SK-N-SH treated with all-trans-retinoic acid at 6 μM for 48 hours (cell line): ENCODE measurements around the gene KRT81.

Experiments
- ATAC-seq: fragments of 200-7000 bp; cut with Tn5 transposase; 3 replicates; pipeline ENCODE4 v1.9.1; 2020; ENCODE audit warnings: mild to moderate bottlenecking, moderate library complexity
- ARNTL ChIP-seq: fragments of 450-650 bp; formaldehyde crosslinking; IDR thresholded peaks from 2 replicates; pipeline ENCODE4 v1.5.0; 2020; ENCODE audit warnings: low read depth, mild to moderate bottlenecking, moderate library complexity, borderline replicate concordance
- BACH2 ChIP-seq: fragments of 250-450 bp; sonication (Bioruptor Pico); IDR thresholded peaks from 2 replicates; pipeline ENCODE4 v1.9.0; 2021; ENCODE audit warnings: mild to moderate bottlenecking, borderline replicate concordance
- CSDC2 ChIP-seq: fragments of 250-450 bp; sonication (Bioruptor Pico); IDR thresholded peaks from 2 replicates; pipeline ENCODE4 v1.5.0; 2020; ENCODE audit warnings: mild to moderate bottlenecking, moderate library complexity
- CSRNP3 ChIP-seq: fragments of 250-450 bp; sonication (Bioruptor Pico); IDR thresholded peaks from 2 replicates; pipeline ENCODE4 v1.5.1; 2021; ENCODE audit warnings: mild to moderate bottlenecking, moderate library complexity
- ESRRG ChIP-seq: fragments of 250-450 bp; sonication (Bioruptor Pico); IDR thresholded peaks from 2 replicates; pipeline ENCODE4 v1.6.1; 2021; ENCODE audit warnings: mild to moderate bottlenecking
- GLIS3 ChIP-seq: fragments of 250-450 bp; sonication (Bioruptor Pico); IDR thresholded peaks from 2 replicates; pipeline ENCODE4 v1.5.0; 2020; ENCODE audit warnings: mild to moderate bottlenecking, moderate library complexity
- ISL1 ChIP-seq: fragments of 250-450 bp; sonication (Bioruptor Pico); IDR thresholded peaks from 2 replicates; pipeline ENCODE4 v2.1.2; 2022; ENCODE audit warnings: mild to moderate bottlenecking, moderate library complexity
- OSR1 ChIP-seq: fragments of 250-450 bp; sonication (Bioruptor Pico); IDR thresholded peaks from 2 replicates; pipeline ENCODE4 v1.8.0; 2022; ENCODE audit warnings: moderate library complexity, mild to moderate bottlenecking, inconsistent platforms
- PATZ1 ChIP-seq: fragments of 250-450 bp; sonication (Bioruptor Pico); IDR thresholded peaks from 2 replicates; pipeline ENCODE4 v1.8.0; 2020; ENCODE audit warnings: mild to moderate bottlenecking, moderate library complexity, borderline replicate concordance
- POU6F1 ChIP-seq: fragments of 250-450 bp; sonication (Bioruptor Pico); IDR thresholded peaks from 2 replicates; pipeline ENCODE4 v1.8.0; 2021; ENCODE audit warnings: low read depth, mild to moderate bottlenecking, moderate library complexity, borderline replicate concordance
- PPARA ChIP-seq: fragments of 250-450 bp; sonication (Bioruptor Pico); IDR thresholded peaks from 2 replicates; pipeline ENCODE4 v1.5.0; 2020; ENCODE audit warnings: mild to moderate bottlenecking, borderline replicate concordance
- RARB ChIP-seq: fragments of 250-450 bp; sonication (Bioruptor Pico); IDR thresholded peaks from 2 replicates; pipeline ENCODE4 v1.8.0; 2021; ENCODE audit warnings: mild to moderate bottlenecking, moderate library complexity
- SNAI2 ChIP-seq: fragments of 250-450 bp; sonication (Bioruptor Pico); IDR thresholded peaks from 2 replicates; pipeline ENCODE4 v1.5.0; 2020; ENCODE audit warnings: mild to moderate bottlenecking, moderate library complexity
- TCF4 ChIP-seq: fragments of 250-450 bp; sonication (Bioruptor Pico); IDR thresholded peaks from 2 replicates; pipeline ENCODE4 v1.8.0; 2021; ENCODE audit warnings: mild to moderate bottlenecking, moderate library complexity, borderline replicate concordance
- TOX ChIP-seq: fragments of 250-450 bp; sonication (Bioruptor Pico); IDR thresholded peaks from 2 replicates; pipeline ENCODE4 v1.8.0; 2021; ENCODE audit warnings: mild to moderate bottlenecking, moderate library complexity, borderline replicate concordance
- TSHZ2 ChIP-seq: fragments of 250-450 bp; sonication (Bioruptor Pico); IDR thresholded peaks from 2 replicates; pipeline ENCODE4 v1.5.0; 2020; ENCODE audit warnings: mild to moderate bottlenecking, moderate library complexity
- ZC3H10 ChIP-seq: fragments of 250-450 bp; sonication (Bioruptor Pico); IDR thresholded peaks from 2 replicates; pipeline ENCODE4 v1.5.1; 2021; ENCODE audit warnings: mild to moderate bottlenecking, moderate library complexity
- ZFP3 ChIP-seq: fragments of 250-450 bp; sonication (Bioruptor Pico); IDR thresholded peaks from 2 replicates; pipeline ENCODE4 v1.5.0; 2020; ENCODE audit warnings: mild to moderate bottlenecking, moderate library complexity
- ZFP30 ChIP-seq: fragments of 450-650 bp; formaldehyde crosslinking; IDR thresholded peaks from 2 replicates; pipeline ENCODE4 v1.5.0; 2022; ENCODE audit warnings: mild to moderate bottlenecking, moderate library complexity
- ZNF565 ChIP-seq: fragments of 450-650 bp; formaldehyde crosslinking; conservative IDR thresholded peaks from 2 replicates; pipeline ENCODE4 v1.5.0; 2020; ENCODE audit warnings: low read depth, mild to moderate bottlenecking, moderate library complexity
- ZNF70 ChIP-seq: fragments of 450-650 bp; formaldehyde crosslinking; IDR thresholded peaks from 2 replicates; pipeline ENCODE4 v1.5.0; 2020; ENCODE audit warnings: mild to moderate bottlenecking, moderate library complexity
- ZNF8 ChIP-seq: fragments of 450-650 bp; formaldehyde crosslinking; IDR thresholded peaks from 2 replicates; pipeline ENCODE4 v1.5.0; 2020; ENCODE audit warnings: mild to moderate bottlenecking, moderate library complexity
- TF ChIP-seq, protein P1 (sequence below): fragments of 250-450 bp; sonication (Bioruptor Pico); IDR thresholded peaks from 2 replicates; pipeline ENCODE4 v1.5.1; 2020; ENCODE audit warnings: low read depth, mild to moderate bottlenecking, moderate library complexity

The KRT81 gene

GRCh38 chr12:52333321-52333720 is 42.0 kb upstream of the KRT81 start:
- no peak for TF ChIP-seq ZNF565 (CRISPR knock-in tag)
- no peak for TF ChIP-seq ZFP30
- TF ChIP-seq RARB (CRISPR knock-in tag), result no peak
- no peak for TF ChIP-seq BACH2 (CRISPR knock-in tag)
- no peak for TF ChIP-seq POU6F1
- no peak for TF ChIP-seq ISL1 (CRISPR knock-in tag)
- TF ChIP-seq ESRRG, result no peak
- no peak for TF ChIP-seq PATZ1 (CRISPR knock-in tag)
- no peak for TF ChIP-seq OSR1 (CRISPR knock-in tag)
- TF ChIP-seq TOX (CRISPR knock-in tag), result no peak
- no peak for TF ChIP-seq ZNF70
- no peak for TF ChIP-seq ARNTL
- TF ChIP-seq ZC3H10, result no peak
- TF ChIP-seq CSDC2 (CRISPR knock-in tag), result no peak
- TF ChIP-seq, all 23 proteins: peak for 0
- no peak for ATAC-seq

DNA sequence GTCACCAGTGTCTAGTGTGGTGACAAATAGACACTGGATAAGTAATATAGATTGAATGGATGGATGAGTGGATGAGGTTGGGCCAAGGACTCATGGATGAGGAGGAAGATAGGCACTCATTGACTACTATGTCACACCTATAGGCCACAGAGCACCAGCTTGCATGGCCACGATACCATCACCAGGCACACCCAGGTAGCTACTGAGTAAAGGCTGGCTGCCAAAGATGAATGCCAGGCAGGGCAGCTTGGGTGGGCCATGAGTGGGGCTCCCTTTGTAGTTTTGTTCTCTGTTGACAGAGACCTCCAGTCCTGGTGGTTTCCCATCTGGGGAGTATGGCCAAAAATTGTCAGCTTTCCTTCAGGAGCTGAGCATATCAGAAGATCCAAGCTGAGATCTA is 41.0 kb upstream of the KRT81 start:
- no peak for ATAC-seq
- TF ChIP-seq ZNF565 (CRISPR knock-in tag), result no peak
- TF ChIP-seq CSDC2 (CRISPR knock-in tag), result no peak
- TF ChIP-seq ESRRG, result no peak
- TF ChIP-seq ZNF70, result no peak
- no peak for TF ChIP-seq ZFP30
- TF ChIP-seq ISL1 (CRISPR knock-in tag), result no peak
- TF ChIP-seq CSRNP3 (CRISPR knock-in tag), result no peak
- no peak for TF ChIP-seq POU6F1
- TF ChIP-seq SNAI2 (CRISPR knock-in tag), result no peak
- no peak for TF ChIP-seq ZFP3 (CRISPR knock-in tag)
- no peak for TF ChIP-seq RARB (CRISPR knock-in tag)
- TF ChIP-seq ZNF8 (CRISPR knock-in tag), result no peak
- no peak for TF ChIP-seq TCF4 (CRISPR knock-in tag)
- no peak for TF ChIP-seq PPARA (CRISPR knock-in tag)
- TF ChIP-seq PATZ1 (CRISPR knock-in tag), result no peak
- TF ChIP-seq, protein P1, sequence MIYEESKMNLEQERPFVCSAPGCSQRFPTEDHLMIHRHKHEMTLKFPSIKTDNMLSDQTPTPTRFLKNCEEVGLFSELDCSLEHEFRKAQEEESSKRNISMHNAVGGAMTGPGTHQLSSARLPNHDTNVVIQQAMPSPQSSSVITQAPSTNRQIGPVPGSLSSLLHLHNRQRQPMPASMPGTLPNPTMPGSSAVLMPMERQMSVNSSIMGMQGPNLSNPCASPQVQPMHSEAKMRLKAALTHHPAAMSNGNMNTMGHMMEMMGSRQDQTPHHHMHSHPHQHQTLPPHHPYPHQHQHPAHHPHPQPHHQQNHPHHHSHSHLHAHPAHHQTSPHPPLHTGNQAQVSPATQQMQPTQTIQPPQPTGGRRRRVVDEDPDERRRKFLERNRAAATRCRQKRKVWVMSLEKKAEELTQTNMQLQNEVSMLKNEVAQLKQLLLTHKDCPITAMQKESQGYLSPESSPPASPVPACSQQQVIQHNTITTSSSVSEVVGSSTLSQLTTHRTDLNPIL (CRISPR knock-in tag), result no peak
- no peak for TF ChIP-seq GLIS3 (CRISPR knock-in tag)
- TF ChIP-seq ARNTL, result no peak
- TF ChIP-seq TSHZ2 (CRISPR knock-in tag), result no peak
